Inferior parietal cortex (tissue), 1 donor: ENCODE data around the gene FZD2.
"Not testable (repeated sequence)": the region's sequence is repeated elsewhere in the genome, so short reads cannot be mapped to it uniquely, and the experiment has no call there.

ENCODE experiments used
- DNase-seq: peaks from one replicate; pipeline ENCODE4 v3.0.0-alpha.2; 2016; ENCODE audit errors: extremely low spot score

Gene FZD2

GRCh38 chr17:44575403-44575802 lies 18.1 kb downstream of the FZD2 start:
- no peak for DNase-seq

GRCh38 chr17:44578947-44579346 lies 21.7 kb downstream of the FZD2 start:
- DNase-seq: no peak

- no peak for DNase-seq
Measured at GRCh38 chr17:44581868-44582267, 24.6 kb downstream of the FZD2 start.

- no peak for DNase-seq
Measured at GRCh38 chr17:44584443-44584842, 27.2 kb downstream of the FZD2 start.

GRCh38 chr17:44585315-44585714 lies 28.0 kb downstream of the FZD2 start:
- DNase-seq: no peak

GRCh38 chr17:44587339-44587738 lies 30.1 kb downstream of the FZD2 start:
- DNase-seq: no peak

GRCh38 chr17:44589316-44590071 lies 32.2 kb downstream of the FZD2 start:
- no peak for DNase-seq

- not testable (repeated sequence) for DNase-seq
Measured at GRCh38 chr17:44590072-44590462, 32.8 kb downstream of the FZD2 start.

- DNase-seq: not testable (repeated sequence)
Measured at GRCh38 chr17:44590762-44591161, 33.5 kb downstream of the FZD2 start.

GRCh38 chr17:44591206-44591605 lies 33.9 kb downstream of the FZD2 start:
- no peak for DNase-seq

- DNase-seq: no peak
Measured at GRCh38 chr17:44593156-44593555, 35.9 kb downstream of the FZD2 start.

GRCh38 chr17:44595216-44595775 lies 38.0 kb downstream of the FZD2 start:
- DNase-seq: no peak

- DNase-seq: no peak
Measured at GRCh38 chr17:44598329-44598728, 41.0 kb downstream of the FZD2 start.

- DNase-seq: no peak
Measured at GRCh38 chr17:44598932-44599297, 41.6 kb downstream of the FZD2 start.

GRCh38 chr17:44599298-44600175 lies 42.3 kb downstream of the FZD2 start:
- no peak for DNase-seq

GRCh38 chr17:44601539-44601938 lies 44.3 kb downstream of the FZD2 start:
- DNase-seq: no peak

- no peak for DNase-seq
Measured at GRCh38 chr17:44601973-44602372, 44.7 kb downstream of the FZD2 start.

GRCh38 chr17:44602390-44602789 lies 45.1 kb downstream of the FZD2 start:
- no peak for DNase-seq

GRCh38 chr17:44602970-44603369 lies 45.7 kb downstream of the FZD2 start:
- no peak for DNase-seq

GRCh38 chr17:44604116-44604761 lies 47.0 kb downstream of the FZD2 start:
- no peak for DNase-seq

GRCh38 chr17:44604768-44605485 lies 47.6 kb downstream of the FZD2 start:
- DNase-seq: no peak

- DNase-seq: no peak
Measured at GRCh38 chr17:44606658-44607057, 49.4 kb downstream of the FZD2 start.
